Stimulated activated CD4-positive, alpha-beta T cell treated with anti-CD3 and anti-CD28 coated beads, TNF-alpha, amount 100 ng/mL, for 48 hours (primary cell): Measurements from ENCODE around the gene EDEM1.
A peak's percentile ranks its signal among the peaks of the same experiment; 100 is the strongest.

Experiments
- DNase-seq, 3 donors: peaks; one replicate each; pipeline ENCODE4 v3.0.0-alpha.2; 2020; ENCODE audit warnings: low read depth in 3 of 3

The EDEM1 gene

GRCh38 chr3:5198986-5199731, 11.7 kb downstream of the EDEM1 start:
- no peak for DNase-seq

GRCh38 chr3:5201536-5201935, 14.0 kb downstream of the EDEM1 start:
- DNase-seq = no peak

DNA sequence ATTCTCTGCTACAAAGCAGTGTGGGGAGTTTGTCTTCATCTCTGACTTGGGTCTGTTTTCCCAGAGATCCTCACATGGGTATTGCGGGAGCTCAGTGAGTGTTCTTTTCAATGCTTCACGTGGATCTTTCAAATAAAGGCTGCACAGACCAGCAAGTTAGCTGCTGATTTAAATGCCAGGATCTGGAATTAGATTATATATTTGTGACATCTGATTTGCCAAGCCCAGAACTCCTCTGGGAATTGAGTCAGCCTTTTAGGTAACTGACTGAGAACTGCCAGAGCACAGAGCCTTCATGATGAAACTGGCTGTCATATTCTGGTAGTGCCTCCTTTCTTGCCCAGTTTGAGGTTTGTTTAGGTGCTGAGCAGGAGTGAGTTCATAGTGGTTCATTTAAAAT, 14.7 kb downstream of the EDEM1 start:
- no peak for DNase-seq

DNA sequence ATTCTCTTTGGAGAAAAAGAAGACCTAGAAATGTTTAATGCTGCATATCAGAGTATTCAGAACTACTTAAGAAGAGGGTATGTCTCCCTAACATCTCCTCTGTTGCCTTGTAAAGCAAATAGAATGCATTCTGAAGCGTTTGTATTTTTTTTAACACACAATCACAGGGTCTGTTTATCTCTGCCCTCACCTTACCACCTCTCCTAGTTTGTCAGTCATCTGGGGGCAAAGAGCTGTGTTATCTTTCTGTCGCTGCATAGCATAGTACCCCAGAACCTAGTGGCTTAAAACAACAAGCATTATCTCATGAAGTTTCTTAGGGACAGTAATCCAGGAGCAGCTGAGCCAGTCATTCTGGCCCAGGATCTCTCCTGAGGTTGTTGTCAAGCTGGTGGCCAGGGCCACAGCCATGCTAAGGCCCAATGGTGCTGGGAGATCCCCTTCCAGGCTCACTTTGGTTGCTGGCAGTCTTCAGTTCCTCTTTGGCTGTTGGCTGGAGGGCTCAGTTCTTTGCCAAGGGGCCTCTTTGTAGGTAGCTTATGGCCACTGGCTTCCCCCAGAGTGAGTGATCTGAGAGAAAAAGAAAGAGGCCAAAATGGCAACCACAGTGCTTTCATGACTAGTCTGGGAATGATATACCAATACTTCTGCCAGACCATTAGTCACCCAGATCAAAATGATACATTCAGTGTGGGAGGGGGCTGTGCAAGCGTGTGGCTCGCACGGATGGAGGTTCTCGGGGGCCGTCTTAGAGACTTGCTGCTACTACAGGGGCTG, 17.8 kb downstream of the EDEM1 start:
- DNase-seq = peak in 1 of 3 donors; percentile 55

DNA sequence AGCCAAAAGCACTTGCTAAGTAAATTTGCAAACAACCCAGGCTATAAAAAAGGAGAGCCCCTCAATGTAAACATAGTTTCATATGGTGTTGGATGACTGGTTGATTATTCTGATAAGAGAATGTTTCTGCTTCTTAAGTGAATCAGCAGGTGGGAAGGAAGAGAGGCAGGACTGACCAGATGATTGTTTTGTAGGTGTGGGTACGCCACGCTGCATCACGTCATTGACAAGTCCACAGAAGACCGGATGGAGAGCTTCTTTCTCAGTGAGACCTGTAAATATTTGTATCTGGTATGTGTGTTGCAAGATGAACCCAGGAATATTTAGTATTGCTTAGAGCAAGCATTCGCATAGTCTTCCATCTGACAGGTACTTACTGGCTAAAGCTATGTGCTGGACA, 23.4 kb downstream of the EDEM1 start:
- no peak for DNase-seq

GRCh38 chr3:5212628-5213573, 25.4 kb downstream of the EDEM1 start:
- no peak for DNase-seq

DNA sequence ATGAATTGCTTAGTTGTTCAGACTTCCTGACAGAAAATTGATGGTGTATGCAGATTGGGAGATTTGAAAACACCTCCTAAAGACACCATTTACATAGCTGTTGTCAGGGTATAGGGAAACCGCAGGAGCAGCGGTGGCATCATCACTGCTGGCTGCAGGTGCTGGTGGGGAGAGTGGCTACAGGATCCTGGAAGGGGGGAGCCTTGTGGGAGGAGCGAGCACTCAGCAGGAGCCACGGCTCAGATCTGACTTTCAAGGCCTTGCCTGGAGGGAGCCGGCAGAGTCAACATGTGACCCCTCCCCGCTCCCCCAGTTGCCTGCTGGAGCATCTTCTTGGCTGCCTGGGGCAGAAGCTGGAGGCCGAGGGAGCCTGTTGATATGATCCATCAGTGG, 26.1 kb downstream of the EDEM1 start:
- DNase-seq = no peak

GRCh38 chr3:5214352-5214751, 26.8 kb downstream of the EDEM1 start:
- DNase-seq = no peak

- DNase-seq = no peak
Observed at GRCh38 chr3:5217824-5218595, 30.5 kb downstream of the EDEM1 start.

DNA sequence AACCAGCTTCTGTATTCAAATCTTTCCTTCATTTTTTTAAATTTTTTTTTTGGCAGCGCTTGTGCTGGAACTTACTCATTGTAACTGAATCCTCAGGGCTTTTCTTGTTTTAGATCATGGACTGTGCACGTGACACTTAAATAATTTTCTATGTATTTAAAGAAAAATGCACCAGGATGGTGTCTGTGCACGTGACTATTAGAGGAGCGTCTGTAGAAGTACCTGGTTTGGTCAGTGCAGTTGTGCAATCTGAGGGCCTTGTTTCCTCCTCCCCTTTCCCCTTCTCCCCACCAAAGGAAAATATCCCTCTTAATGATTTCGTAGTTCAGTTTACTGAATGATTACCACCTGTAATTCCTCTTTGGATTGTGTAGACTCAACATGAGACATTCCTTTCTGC, 31.3 kb downstream of the EDEM1 start:
- no peak for DNase-seq

GRCh38 chr3:5219216-5219615, 31.7 kb downstream of the EDEM1 start:
- no peak for DNase-seq

DNA sequence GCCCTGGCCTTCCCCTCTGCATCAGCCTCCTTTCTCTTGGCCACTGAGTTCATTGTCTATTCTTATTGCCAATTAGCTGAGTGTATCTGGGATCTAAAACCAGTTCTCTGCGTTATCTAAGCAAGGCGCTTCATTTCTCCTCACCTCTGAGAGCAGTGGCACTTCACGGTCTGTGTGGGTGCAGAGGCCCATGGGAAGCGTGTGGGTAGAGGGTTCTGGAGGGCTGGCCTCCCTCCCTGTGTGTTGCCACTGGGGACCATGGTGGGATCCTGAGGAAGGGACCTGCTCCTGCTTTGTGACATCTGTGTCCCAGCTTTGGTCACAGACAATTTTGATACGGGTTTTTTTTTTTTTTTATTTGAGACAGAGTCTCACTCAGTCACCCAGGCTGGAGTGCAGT, 32.7 kb downstream of the EDEM1 start:
- DNase-seq = no peak

- DNase-seq = no peak
Observed at GRCh38 chr3:5220667-5221431, 33.3 kb downstream of the EDEM1 start.

DNA sequence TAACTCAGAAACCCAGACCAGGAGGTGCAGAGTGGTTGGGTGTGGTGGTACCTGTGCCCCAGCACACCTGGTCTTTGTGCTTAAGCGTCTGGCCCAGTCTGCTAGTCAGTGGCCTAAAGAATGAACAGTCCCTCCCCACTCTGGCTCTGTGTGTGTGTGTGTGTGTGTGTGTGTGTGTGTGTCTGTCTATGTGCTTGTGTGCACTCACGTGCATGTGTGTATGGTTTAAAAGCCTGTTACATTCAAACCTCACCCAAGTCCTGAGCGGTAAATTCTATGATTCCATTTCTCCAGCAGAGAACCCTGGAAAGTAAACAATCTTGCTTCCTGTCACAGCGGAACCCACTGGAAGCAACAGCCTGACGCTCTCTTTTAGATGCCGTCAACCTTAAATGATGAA, 34.2 kb downstream of the EDEM1 start:
- DNase-seq = no peak

GRCh38 chr3:5222283-5223005, 34.9 kb downstream of the EDEM1 start:
- no peak for DNase-seq

DNA sequence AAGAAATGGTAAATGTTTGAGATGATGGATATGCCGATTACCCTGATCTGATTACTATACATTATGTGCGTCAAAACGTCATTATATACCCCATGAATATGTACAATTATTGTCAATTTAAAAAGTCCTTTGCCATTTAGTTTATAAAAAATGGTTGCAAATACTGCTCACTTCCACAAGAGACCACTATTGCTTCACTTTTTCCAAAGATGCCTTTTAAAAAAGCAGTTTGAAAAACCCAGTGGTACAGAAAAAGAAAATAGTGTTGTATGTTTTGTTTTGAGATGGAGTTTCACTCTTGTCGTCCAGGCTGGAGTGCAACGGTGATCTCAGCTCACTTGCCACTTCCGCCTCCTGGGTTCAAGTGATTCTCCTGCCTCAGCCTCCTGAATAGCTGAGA, 39.3 kb downstream of the EDEM1 start:
- DNase-seq = no peak

DNA sequence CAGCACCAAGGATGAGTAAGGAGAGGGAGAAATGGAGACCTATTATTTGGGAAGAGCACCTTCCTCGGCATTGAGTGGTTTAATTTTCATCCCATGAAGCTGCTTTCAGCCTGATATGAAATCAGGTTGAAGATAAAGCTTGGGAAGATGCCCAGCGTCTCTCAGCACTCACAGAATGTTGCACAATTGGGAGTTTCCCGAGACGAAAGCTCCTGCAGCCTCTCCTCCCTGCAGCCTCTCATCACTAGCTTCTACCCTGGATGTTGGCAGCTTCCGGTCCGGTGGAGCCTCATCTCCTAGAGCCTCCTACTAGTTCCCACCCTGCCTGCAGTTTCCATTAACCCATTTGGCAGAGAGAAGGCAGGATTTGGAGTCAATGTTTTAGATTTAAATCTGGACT, 40.3 kb downstream of the EDEM1 start:
- DNase-seq = no peak

- no peak for DNase-seq
Observed at GRCh38 chr3:5229414-5229813, 41.9 kb downstream of the EDEM1 start.

GRCh38 chr3:5231074-5231473, 43.6 kb downstream of the EDEM1 start:
- DNase-seq = no peak

GRCh38 chr3:5231487-5231886, 44.0 kb downstream of the EDEM1 start:
- DNase-seq = no peak
